LNCAP (cell line): ENCODE data around the gene EMP3.

Experiments
- CTCF ChIP-seq: fragments of 450-650 bp; IDR thresholded peaks from 2 replicates; pipeline ENCODE4 v1.5.1; 2017; ENCODE audit warnings: mild to moderate bottlenecking

Gene EMP3

DNA sequence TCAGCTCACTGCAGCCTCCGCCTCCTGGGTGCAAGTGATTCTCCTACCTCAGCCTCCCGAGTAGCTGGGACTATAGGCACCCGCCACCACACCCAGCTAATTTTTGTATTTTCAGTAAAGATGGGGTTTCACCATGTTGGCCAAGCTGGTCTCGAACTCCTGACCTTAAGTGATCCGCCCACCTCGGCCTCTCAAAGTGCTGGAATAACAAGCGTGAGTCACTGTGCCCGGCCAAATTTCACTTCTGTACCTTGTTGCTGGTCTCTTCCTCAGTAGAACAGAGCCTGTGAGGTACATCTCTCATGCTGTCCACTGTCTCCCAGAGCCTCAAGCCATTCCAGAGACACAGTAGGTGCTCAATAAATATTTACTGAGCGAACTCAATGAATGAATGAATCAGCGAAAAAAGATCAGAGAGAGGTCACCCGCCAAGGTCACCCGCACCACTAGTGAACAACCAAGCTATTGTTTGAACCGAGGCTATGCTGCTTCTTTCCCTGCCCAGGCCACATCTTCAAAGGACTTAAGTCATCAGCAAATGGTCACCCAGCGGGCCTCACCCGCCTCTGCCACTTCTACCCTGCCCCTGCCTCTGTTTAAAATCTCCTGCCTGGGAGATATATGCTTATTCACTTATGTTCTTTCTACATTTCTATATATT, 29.1 kb downstream of the EMP3 start:
- no peak for TF ChIP-seq CTCF

DNA sequence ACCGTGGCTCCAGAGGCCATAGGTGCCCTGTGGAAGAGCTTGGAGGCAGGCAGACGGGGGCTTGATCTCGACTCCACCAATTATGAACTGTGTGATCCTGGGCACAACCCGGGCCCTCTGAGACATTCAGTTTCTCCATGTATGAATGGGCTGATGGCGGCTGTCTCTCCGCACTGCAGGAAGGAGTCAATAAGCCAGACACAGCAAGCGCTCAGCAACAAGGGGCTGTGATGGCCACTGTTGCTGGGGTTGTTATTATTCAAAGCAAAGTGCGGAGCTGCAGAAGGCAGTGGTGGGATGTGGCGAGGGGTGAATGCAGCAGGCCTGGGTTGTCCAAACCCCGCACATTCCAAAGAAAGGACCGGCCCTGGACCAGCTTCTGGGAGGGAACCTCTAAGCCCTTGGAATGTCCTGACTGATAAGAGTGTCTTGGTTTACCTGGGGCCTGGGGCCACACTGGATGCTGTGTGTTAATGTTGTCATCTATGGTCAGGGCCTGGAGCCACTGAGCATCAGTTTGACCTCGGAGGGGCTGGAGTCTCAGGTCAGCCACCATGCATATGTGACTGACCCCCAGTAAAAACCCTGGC, 30.1 kb downstream of the EMP3 start:
- no peak for TF ChIP-seq CTCF

DNA sequence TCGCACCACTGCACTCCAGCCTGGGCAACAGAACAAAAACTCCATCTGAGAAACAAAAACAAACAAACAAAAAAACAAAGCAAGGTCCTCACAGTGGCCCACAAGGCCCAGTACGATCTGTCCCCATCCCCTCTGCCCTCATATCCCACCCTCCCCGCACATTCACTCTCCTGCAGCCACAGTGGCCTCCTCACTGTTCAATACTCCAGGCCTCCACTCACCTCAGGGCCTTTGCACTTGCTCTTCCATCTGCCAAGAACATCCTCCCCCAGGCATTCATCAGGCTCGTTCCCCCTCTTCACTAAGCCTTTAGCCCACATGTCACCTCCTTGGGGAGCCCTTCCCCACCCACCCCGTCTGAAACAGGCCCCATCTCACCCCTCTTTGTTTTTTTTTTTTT, 33.8 kb downstream of the EMP3 start:
- TF ChIP-seq CTCF, result no peak

DNA sequence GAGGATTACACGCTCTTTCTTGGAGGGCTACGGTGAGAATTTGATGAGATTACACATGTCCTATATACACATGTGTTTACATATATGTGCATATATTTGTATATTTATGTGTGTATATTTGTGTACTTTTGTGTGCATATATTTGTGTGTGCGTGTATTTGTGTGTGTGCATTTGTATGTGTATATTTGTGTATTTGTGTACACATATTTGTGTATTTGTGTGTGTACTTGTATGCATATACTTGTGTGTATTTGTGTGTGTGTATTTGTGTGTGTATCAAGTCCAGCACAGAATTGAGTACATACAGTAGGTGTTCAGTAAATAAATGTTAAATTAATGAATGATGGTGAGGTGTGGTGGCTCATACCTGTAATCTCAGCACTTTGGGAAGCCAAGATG, 36.6 kb downstream of the EMP3 start:
- TF ChIP-seq CTCF, result no peak

DNA sequence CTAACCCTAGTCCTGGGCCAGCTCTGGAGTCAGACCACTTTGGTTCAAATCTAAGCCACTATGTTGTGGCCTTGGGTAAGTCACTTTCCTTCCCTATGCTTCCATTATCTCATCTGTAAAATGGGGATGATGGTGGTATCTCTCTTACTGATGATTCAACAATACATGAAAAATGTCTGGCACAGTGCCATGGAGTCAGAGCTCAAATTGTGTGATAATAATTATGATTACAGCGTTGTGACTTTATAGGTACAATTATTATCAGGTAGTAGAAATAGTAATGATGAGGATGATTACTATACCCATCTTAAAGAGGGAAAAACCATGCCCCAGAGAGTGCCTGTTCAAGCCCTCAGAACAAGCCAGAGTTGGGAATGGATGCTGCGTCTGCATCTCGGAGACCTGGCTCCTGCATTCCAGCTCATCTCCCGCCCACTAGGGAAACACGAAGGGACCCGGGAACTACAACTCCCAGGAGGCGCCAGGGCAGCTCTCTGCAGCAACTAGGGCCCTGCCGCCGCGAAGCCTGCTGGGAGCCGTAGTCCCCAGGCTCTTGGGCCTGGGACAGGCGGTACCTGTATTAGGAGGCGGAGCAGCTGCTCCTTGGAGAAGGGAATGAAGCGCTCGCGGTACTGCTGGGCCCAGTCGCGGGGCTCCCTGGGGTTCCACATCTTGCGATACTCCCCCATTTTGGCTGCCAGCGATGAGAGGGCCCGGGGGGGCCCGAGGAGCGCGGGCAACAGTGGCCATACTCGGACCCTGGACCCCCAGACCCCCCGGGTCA, 37.6 kb downstream of the EMP3 start:
- no peak for TF ChIP-seq CTCF

DNA sequence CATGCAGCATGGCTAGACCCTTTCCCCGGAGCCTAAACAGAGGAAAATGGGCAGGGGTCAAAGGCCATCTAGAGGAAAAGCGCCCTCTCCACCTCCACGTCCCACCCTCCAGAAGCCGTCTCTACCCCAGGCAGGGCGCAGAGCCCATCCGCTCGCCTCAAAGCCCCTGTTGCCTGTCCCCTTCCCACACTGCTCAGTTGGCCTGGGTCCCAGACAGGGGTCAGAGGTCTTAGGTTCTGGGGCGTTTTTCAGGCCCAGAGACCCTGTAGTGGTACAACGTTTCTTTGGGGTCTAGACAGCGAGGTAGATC, 38.1 kb downstream of the EMP3 start:
- TF ChIP-seq CTCF, result no peak

DNA sequence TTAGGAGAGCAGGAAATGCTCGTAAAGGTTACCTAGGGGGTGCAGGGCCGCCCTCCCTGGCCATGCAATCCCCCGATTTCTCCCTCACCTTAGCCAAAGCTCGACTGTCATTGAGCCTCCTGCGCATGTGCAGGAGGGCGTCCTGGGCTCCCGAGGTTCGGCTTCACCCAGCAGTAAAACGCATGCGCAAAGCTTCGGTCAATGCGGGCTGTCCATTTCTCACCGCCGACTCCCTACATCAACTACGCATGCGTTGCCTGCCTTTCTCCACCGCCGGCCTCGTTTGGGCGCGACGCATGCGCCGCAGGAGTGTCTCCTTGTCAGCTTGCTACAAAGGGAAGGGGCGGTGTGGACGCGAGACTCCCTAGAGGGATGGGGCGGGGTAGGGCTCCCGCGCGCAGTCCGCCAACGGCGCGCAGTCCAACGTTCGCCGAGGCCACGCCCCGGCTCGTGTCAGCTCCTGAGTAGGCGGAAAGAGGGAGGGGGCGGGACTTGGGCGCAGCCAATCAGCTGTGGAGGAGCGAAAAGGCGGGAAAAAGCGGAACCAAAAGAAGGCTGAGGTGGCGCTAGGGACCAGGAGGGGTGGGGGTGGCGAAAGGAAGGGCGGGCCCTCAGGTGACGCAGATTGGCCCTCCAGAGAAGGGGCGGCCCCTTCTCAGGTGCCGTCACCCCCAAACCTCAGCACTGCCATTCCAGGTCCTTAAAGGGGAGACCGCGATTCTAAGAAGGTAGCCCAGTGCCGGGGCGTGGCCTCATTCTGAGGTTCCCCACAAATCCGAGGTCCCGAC, 38.7 kb downstream of the EMP3 start, which contains the start of the genes SYNGR4 and TMEM143:
Gene SYNGR4 (plus strand): TSS at position 558 of the 788 bp plus-strand sequence. CDS start 1,476 bp downstream, outside the sequence.
Gene TMEM143 (minus strand): TSS at position 131 of the 788 bp plus-strand sequence. CDS start 20 bp downstream, at position 111.
- no peak for TF ChIP-seq CTCF
